GM23338 (cell line): ENCODE measurements around the gene CHCHD10. TPM values are rescaled to one million over a fixed set of nuclear protein-coding genes. Genes with fewer than 3 reads are reported as not detected.

ENCODE experiments used
- ATAC-seq: fragments of 200-7000 bp; cut with Tn5 transposase; 3 replicates; pipeline ENCODE4 v1.9.1; 2020
- DNase-seq: peaks from one replicate; pipeline ENCODE4 v3.0.0-alpha.2; 2015; ENCODE audit warnings: low spot score
- H2AFZ ChIP-seq: fragments of 200-600 bp; sonication (generic); 2 replicates; pipeline ENCODE4 v1.8.0; 2016; ENCODE audit warnings: antibody characterized with exemption, mild to moderate bottlenecking, moderate library complexity
- H3F3A ChIP-seq: fragments of 200-600 bp; sonication (generic); replicated peaks from 2 replicates; pipeline ENCODE4 v1.8.0; 2017; ENCODE audit warnings: antibody characterized with exemption, mixed run types, low read depth
- H3K27ac ChIP-seq: fragments of 200-600 bp; sonication (generic); 2 replicates; pipeline ENCODE4 v1.6.1; 2016; ENCODE audit warnings: low read depth
- H3K27me3 ChIP-seq: fragments of 200-600 bp; sonication (generic); 2 replicates; pipeline ENCODE4 v1.8.0; 2016; ENCODE audit warnings: mild to moderate bottlenecking, mixed run types, moderate library complexity; ENCODE audit not compliant: insufficient read depth
- H3K36me3 ChIP-seq: fragments of 200-600 bp; sonication (generic); 2 replicates; pipeline ENCODE4 v1.8.0; 2016; ENCODE audit warnings: mild to moderate bottlenecking; ENCODE audit not compliant: insufficient read depth
- H3K4me1 ChIP-seq: fragments of 200-600 bp; sonication (generic); 2 replicates; pipeline ENCODE4 v1.8.0; 2016; ENCODE audit warnings: mild to moderate bottlenecking, moderate library complexity; ENCODE audit not compliant: insufficient read depth
- H3K4me2 ChIP-seq: fragments of 200-600 bp; sonication (generic); 2 replicates; pipeline ENCODE4 v1.7.1; 2017; ENCODE audit warnings: mixed run types
- H3K4me3 ChIP-seq: fragments of 200-600 bp; sonication (generic); 2 replicates; pipeline ENCODE4 v1.6.1; 2016; ENCODE audit warnings: mixed run types
- H3K79me2 ChIP-seq: fragments of 200-600 bp; sonication (generic); replicated peaks from 2 replicates; pipeline ENCODE4 v1.8.0; 2017; ENCODE audit warnings: mild to moderate bottlenecking; ENCODE audit not compliant: insufficient read depth
- H3K9me2 ChIP-seq: fragments of 200-600 bp; sonication (generic); 2 replicates; pipeline ENCODE4 v1.8.0; 2017; ENCODE audit not compliant: insufficient read depth
- H4K20me1 ChIP-seq: fragments of 200-600 bp; sonication (generic); replicated peaks from 2 replicates; pipeline ENCODE4 v1.8.0; 2017; ENCODE audit warnings: mild to moderate bottlenecking; ENCODE audit not compliant: insufficient read depth
- H3K27ac Mint-ChIP-seq: 2 replicates; pipeline ENCODE4 v1.8.0; 2020; ENCODE audit warnings: inconsistent platforms, mild to moderate bottlenecking, moderate library complexity, mixed read lengths
- H3K27me3 Mint-ChIP-seq: 3 replicates; pipeline ENCODE4 v1.8.0; 2022; ENCODE audit warnings: low read depth, mild to moderate bottlenecking, moderate library complexity, mixed read lengths, inconsistent platforms; ENCODE audit not compliant: insufficient read depth, poor library complexity
- H3K36me3 Mint-ChIP-seq: 3 replicates; pipeline ENCODE4 v1.8.0; 2021; ENCODE audit warnings: low read depth, mild to moderate bottlenecking, inconsistent platforms, moderate library complexity, mixed read lengths
- H3K4me1 Mint-ChIP-seq: 3 replicates; pipeline ENCODE4 v1.8.0; 2020; ENCODE audit warnings: mild to moderate bottlenecking, inconsistent platforms, mixed read lengths
- H3K4me3 Mint-ChIP-seq: 3 replicates; pipeline ENCODE4 v1.8.0; 2021; ENCODE audit warnings: moderate library complexity, mild to moderate bottlenecking, inconsistent platforms, mixed read lengths
- H3K9me3 Mint-ChIP-seq: 3 replicates; pipeline ENCODE4 v1.8.0; 2020; ENCODE audit warnings: moderate library complexity, mild to moderate bottlenecking, inconsistent platforms, mixed read lengths
- CREB1 ChIP-seq: fragments of 250-450 bp; sonication (Bioruptor Pico); IDR thresholded peaks from 2 replicates; pipeline ENCODE4 v1.5.0; 2020; ENCODE audit warnings: low read depth, mild to moderate bottlenecking, moderate library complexity
- CTCF ChIP-seq, 2 experiments: fragments of 200-600 bp in 1 of 2; sonication (generic) in 1 of 2; conservative IDR thresholded peaks; 2 replicates each; pipeline versions ENCODE4 v1.5.1 to v1.6.1; 2016 to 2017; ENCODE audit warnings: antibody characterized with exemption in 2 of 2, low read depth in 2 of 2, mild to moderate bottlenecking in 2 of 2, moderate library complexity in 1 of 2
- ETS1 ChIP-seq: IDR thresholded peaks from 2 replicates; pipeline ENCODE4 v1.6.1; 2016; ENCODE audit warnings: antibody characterized with exemption
- EZH2 ChIP-seq: fragments of 200-600 bp; sonication (generic); IDR thresholded peaks from one replicate; pipeline ENCODE4 v1.8.0; 2017; ENCODE audit warnings: antibody characterized with exemption, mild to moderate bottlenecking, low read depth; ENCODE audit not compliant: unreplicated experiment
- EZH2phosphoT487 ChIP-seq: fragments of 200-600 bp; sonication (generic); IDR thresholded peaks from one replicate; pipeline ENCODE4 v1.8.1; 2018; ENCODE audit warnings: antibody characterized with exemption; ENCODE audit not compliant: unreplicated experiment
- JUNB ChIP-seq: IDR thresholded peaks from one replicate; pipeline ENCODE4 v1.6.1; 2016; ENCODE audit warnings: antibody characterized with exemption; ENCODE audit not compliant: unreplicated experiment
- NANOG ChIP-seq: IDR thresholded peaks from 2 replicates; pipeline ENCODE4 v1.6.1; 2016; ENCODE audit warnings: antibody characterized with exemption, borderline replicate concordance
- POLR2AphosphoS5 ChIP-seq: IDR thresholded peaks from 2 replicates; pipeline ENCODE4 v1.6.1; 2016; ENCODE audit warnings: antibody characterized with exemption, low read depth
- REST ChIP-seq: IDR thresholded peaks from one replicate; pipeline ENCODE4 v1.6.1; 2018; ENCODE audit warnings: antibody characterized with exemption; ENCODE audit not compliant: unreplicated experiment
- STAT1 ChIP-seq: IDR thresholded peaks from one replicate; pipeline ENCODE4 v1.6.1; 2016; ENCODE audit warnings: antibody characterized with exemption; ENCODE audit not compliant: unreplicated experiment
- ZNF114 ChIP-seq: fragments of 250-450 bp; sonication (Bioruptor Pico); IDR thresholded peaks from 2 replicates; pipeline ENCODE4 v1.5.0; 2020; ENCODE audit warnings: mild to moderate bottlenecking, moderate library complexity
- ZNF331 ChIP-seq: fragments of 250-450 bp; sonication (Bioruptor Pico); IDR thresholded peaks from 2 replicates; pipeline ENCODE4 v1.5.0; 2020; ENCODE audit warnings: low read depth, mild to moderate bottlenecking, moderate library complexity
- ZNF462 ChIP-seq: fragments of 250-450 bp; sonication (Bioruptor Pico); IDR thresholded peaks from 2 replicates; pipeline ENCODE4 v1.5.0; 2020; ENCODE audit warnings: mild to moderate bottlenecking, moderate library complexity
- polyA plus RNA-seq: library from polyadenylated mRNA; unstranded; fragments of >200 nt; fragmentation: Nextera tagmentation; extraction: Ambion mirVana; gene quantifications from 2 replicates; pipeline ENCODE4 v1.2.1, GENCODE V29; 2016
- total RNA-seq: library from RNA; depleted of rRNA; stranded (reverse); fragments of >200 nt; shearing (Covaris generic); gene quantifications from 2 replicates; pipeline ENCODE4 v1.2.3, GENCODE V29; 2014

Gene CHCHD10
- total and polyA plus RNA-seq, 2 experiments from 2014 or later, result 11.4 to 101 TPM

- H3K4me1 ChIP-seq, result peaks cover 5% of the 10 kb centered on the region
- TF ChIP-seq CTCF (conservative IDR thresholded peaks at IDR 0.05; ENCODE audit: low read depth in 2 of 2) (no peak), ETS1 (no peak), ZNF462 (CRISPR knock-in tag) (no peak), ZNF331 (CRISPR knock-in tag) (no peak), STAT1 (no peak), REST (no peak), EZH2phosphoT487 (no peak), ZNF114 (no peak), JUNB (no peak), POLR2AphosphoS5 (no peak), CREB1 (CRISPR knock-in tag) (no peak), EZH2 (no peak), NANOG (no peak)
- H3K9me2 ChIP-seq, result no peaks in the 10 kb centered on the region
- H4K20me1 ChIP-seq, result no peaks in the 10 kb centered on the region
- DNase-seq (no peak), ATAC-seq (no peak)
- Mint-ChIP-seq H3K9me3 (no peaks in the 10 kb centered on the region; the same call in 2 of the 3 replicates), H3K4me3 (no peak overlapping the region), H3K27ac (0 out of 2 replicates have a peak overlapping the region, but pooled peaks have one; percentile 18), H3K27me3 (peaks cover 7% of the 10 kb centered on the region), H3K4me1 (peaks cover 13% of the 10 kb centered on the region), H3K36me3 (peaks cover 20% of the 10 kb centered on the region)
- H3K4me3 ChIP-seq, result no peak overlapping the region
- no peak overlapping the region for H3K4me2 ChIP-seq
- no peak overlapping the region for H2AFZ ChIP-seq
- 0 out of 2 replicates have a peak, but pooled peaks cover 5% of the 10 kb centered on the region for H3F3A ChIP-seq
- no peaks in the 10 kb centered on the region; the same call in 1 of the 2 replicates for H3K79me2 ChIP-seq
- no peaks in the 10 kb centered on the region for H3K27me3 ChIP-seq
- no peaks in the 10 kb centered on the region for H3K36me3 ChIP-seq
- H3K27ac ChIP-seq, result no peak overlapping the region
Measured at GRCh38 chr22:23745791-23746190, 22.0 kb downstream of the CHCHD10 start.
